Neural cell (in vitro differentiated cells): ENCODE measurements around the gene DYNC2H1. TPM values are rescaled to one million over a fixed set of nuclear protein-coding genes. Genes with fewer than 3 reads are reported as not detected.

Source experiments
- H2AFZ ChIP-seq: fragments of 200-600, 300-800 bp; sonication (generic), shearing (Covaris generic); 2 replicates; pipeline ENCODE4 v1.6.0; 2014; ENCODE audit warnings: low read depth, mild to moderate bottlenecking, antibody characterized with exemption, low read length, moderate library complexity
- H3F3A ChIP-seq: fragments of 200-600 bp; shearing (Covaris generic); 2 replicates; pipeline ENCODE4 v1.6.1; 2016; ENCODE audit warnings: mild to moderate bottlenecking, moderate library complexity, mixed read lengths, antibody characterized with exemption, low read length; ENCODE audit not compliant: insufficient read depth, poor library complexity, severe bottlenecking
- H3K27ac ChIP-seq: fragments of 200-600, 300-800 bp; sonication (generic), shearing (Covaris generic); 2 replicates; pipeline ENCODE4 v1.5.1; 2014; ENCODE audit warnings: mild to moderate bottlenecking, low read length, moderate library complexity
- H3K27me3 ChIP-seq: fragments of 300-800, 200-600 bp; sonication (generic), shearing (Covaris generic); 2 replicates; pipeline ENCODE4 v1.6.0; 2014; ENCODE audit warnings: mild to moderate bottlenecking, low read depth, low read length, moderate library complexity; ENCODE audit not compliant: insufficient read depth
- H3K36me3 ChIP-seq: fragments of 300-800, 200-600 bp; sonication (generic), shearing (Covaris generic); 2 replicates; pipeline ENCODE4 v1.5.1; 2014; ENCODE audit warnings: mild to moderate bottlenecking, antibody characterized with exemption, low read length, moderate library complexity; ENCODE audit not compliant: insufficient read depth
- H3K4me2 ChIP-seq: fragments of 300-800, 200-600 bp; sonication (generic), shearing (Covaris generic); 2 replicates; pipeline ENCODE4 v1.6.0; 2014; ENCODE audit warnings: mild to moderate bottlenecking, low read length
- H3K4me3 ChIP-seq: fragments of 300-800, 200-600 bp; sonication (generic), shearing (Covaris generic); 2 replicates; pipeline ENCODE4 v1.5.1; 2014; ENCODE audit warnings: mild to moderate bottlenecking, low read length, moderate library complexity
- H3K79me2 ChIP-seq: fragments of 200-600 bp; shearing (Covaris generic); replicated peaks from 2 replicates; pipeline ENCODE4 v1.6.0; 2014; ENCODE audit warnings: mild to moderate bottlenecking, low read length, moderate library complexity; ENCODE audit not compliant: insufficient read depth
- H3K9ac ChIP-seq: fragments of 300-800, 200-600 bp; sonication (generic), shearing (Covaris generic); 2 replicates; pipeline ENCODE4 v1.6.1; 2016; ENCODE audit warnings: mild to moderate bottlenecking, low read length, mixed read lengths
- H3K9me2 ChIP-seq: fragments of 200-600 bp; shearing (Covaris generic); 2 replicates; pipeline ENCODE4 v1.6.1; 2016; ENCODE audit warnings: mild to moderate bottlenecking, low read length, mixed read lengths; ENCODE audit not compliant: insufficient read depth
- H3K9me3 ChIP-seq: fragments of 200-600, 300-800 bp; sonication (generic), shearing (Covaris generic); 2 replicates; pipeline ENCODE4 v1.6.1; 2016; ENCODE audit warnings: mild to moderate bottlenecking, mixed run types, low read length, moderate library complexity, mixed read lengths
- H4K20me1 ChIP-seq: fragments of 200-600 bp; shearing (Covaris generic); 2 replicates; pipeline ENCODE4 v1.6.1; 2016; ENCODE audit warnings: mild to moderate bottlenecking, mixed run types; ENCODE audit not compliant: insufficient read depth
- CTCF ChIP-seq: fragments of 450-650 bp; IDR thresholded peaks from 2 replicates; pipeline ENCODE4 v1.5.1; 2014; ENCODE audit warnings: antibody characterized with exemption, mild to moderate bottlenecking, moderate library complexity; ENCODE audit not compliant: poor library complexity, severe bottlenecking
- EP300 ChIP-seq: fragments of 450-650 bp; conservative IDR thresholded peaks from 2 replicates; pipeline ENCODE4 v1.6.1; 2014; ENCODE audit warnings: antibody characterized with exemption, mild to moderate bottlenecking, moderate library complexity; ENCODE audit not compliant: poor library complexity, severe bottlenecking
- EZH2 ChIP-seq: fragments of 200-600, 300-800 bp; shearing (Covaris generic), sonication (generic); IDR thresholded peaks from 2 replicates; pipeline ENCODE4 v1.6.1; 2014; ENCODE audit warnings: antibody characterized with exemption, low read length, borderline replicate concordance, mild to moderate bottlenecking; ENCODE audit not compliant: insufficient read depth, poor library complexity, severe bottlenecking
- MXI1 ChIP-seq: fragments of 450-650 bp; conservative IDR thresholded peaks from 2 replicates; pipeline ENCODE4 v1.6.1; 2014; ENCODE audit warnings: antibody characterized with exemption, mild to moderate bottlenecking; ENCODE audit not compliant: poor library complexity, severe bottlenecking
- POLR2AphosphoS5 ChIP-seq: IDR thresholded peaks from 2 replicates; pipeline ENCODE4 v1.6.1; 2012
- RAD21 ChIP-seq: fragments of 450-650 bp; conservative IDR thresholded peaks from 2 replicates; pipeline ENCODE4 v1.6.1; 2014; ENCODE audit warnings: antibody characterized with exemption, mild to moderate bottlenecking, moderate library complexity
- REST ChIP-seq: IDR thresholded peaks from 2 replicates; pipeline ENCODE4 v1.6.1; 2012; ENCODE audit warnings: borderline replicate concordance
- SMC3 ChIP-seq: fragments of 450-650 bp; conservative IDR thresholded peaks from 2 replicates; pipeline ENCODE4 v1.6.1; 2014; ENCODE audit warnings: antibody characterized with exemption, mild to moderate bottlenecking, moderate library complexity; ENCODE audit not compliant: poor library complexity
- TAF1 ChIP-seq: IDR thresholded peaks from 2 replicates; pipeline ENCODE4 v1.6.1; 2012; ENCODE audit warnings: low read depth
- polyA plus RNA-seq: library from polyadenylated mRNA; depleted of rRNA; stranded (reverse); fragments of >200 nt; gene quantifications from 2 replicates; pipeline ENCODE4 v1.2.3, GENCODE V29; 2014

DYNC2H1 gene
- polyA plus RNA-seq, 1 donor from 2014 or later, result 14.1 TPM

DNA sequence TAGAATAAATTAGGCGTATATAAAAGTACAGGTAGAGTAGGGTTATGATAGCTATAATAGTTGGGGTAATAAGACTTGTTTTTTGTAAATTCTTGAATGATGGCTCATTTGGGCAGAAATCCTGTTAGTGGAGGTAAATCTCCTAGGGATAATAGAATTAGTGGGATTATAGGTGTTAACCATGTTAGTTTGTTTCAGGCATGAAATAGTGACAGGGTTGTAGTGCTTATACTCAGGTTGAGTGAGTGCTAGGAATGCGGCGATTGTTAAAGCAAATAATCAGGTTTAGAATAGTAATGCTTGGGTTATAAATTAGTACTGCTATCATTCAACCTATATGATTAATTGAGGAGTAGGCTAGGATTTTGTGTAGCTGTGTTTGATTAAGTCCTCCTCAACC, 297.1 kb downstream of the DYNC2H1 start:
- Histone ChIP-seq H2AFZ (no peak overlapping the region), H3K4me2 (no peak overlapping the region), H4K20me1 (no peaks in the 10 kb centered on the region), H3K4me3 (no peak overlapping the region), H3K9me3 (no peaks in the 10 kb centered on the region), H3K27me3 (no peaks in the 10 kb centered on the region), H3K79me2 (no peaks in the 10 kb centered on the region), H3K9ac (no peak overlapping the region), H3F3A (no peaks in the 10 kb centered on the region), H3K9me2 (no peaks in the 10 kb centered on the region), H3K27ac (no peak overlapping the region), H3K36me3 (no peaks in the 10 kb centered on the region)
- no peak for TF ChIP-seq TAF1
- TF ChIP-seq EP300, result no peak
- TF ChIP-seq MXI1, result no peak
- TF ChIP-seq SMC3, result no peak
- no peak for TF ChIP-seq REST
- TF ChIP-seq CTCF, result no peak
- TF ChIP-seq RAD21, result no peak
- no peak for TF ChIP-seq EZH2
- no peak for TF ChIP-seq POLR2AphosphoS5

DNA sequence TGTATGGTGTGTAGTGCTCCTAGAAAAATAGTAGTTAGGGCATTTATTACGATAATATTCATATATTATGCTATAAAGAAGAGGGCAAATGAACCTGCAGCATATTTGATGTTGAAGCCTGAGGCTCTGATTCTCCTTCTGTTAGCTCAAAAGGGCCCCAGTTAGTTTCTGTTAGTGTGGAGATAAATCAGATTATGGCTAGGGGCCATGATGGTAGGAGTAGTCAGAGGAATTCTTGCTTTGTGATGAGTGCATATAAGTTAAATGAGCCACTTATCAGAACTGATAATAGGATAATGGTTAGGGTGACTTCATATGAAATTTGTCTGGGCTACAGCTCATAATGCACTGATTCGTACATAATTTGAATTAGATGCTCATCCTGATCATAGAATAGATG, 298.4 kb downstream of the DYNC2H1 start:
- H3K27me3 ChIP-seq, result no peaks in the 10 kb centered on the region
- H3K9ac ChIP-seq, result no peak overlapping the region
- H3F3A ChIP-seq, result no peaks in the 10 kb centered on the region

More for the DNA sequence above, 298.4 kb downstream of the DYNC2H1 start:
- H3K79me2 ChIP-seq, result no peaks in the 10 kb centered on the region
- H3K9me2 ChIP-seq, result no peaks in the 10 kb centered on the region
- H3K4me2 ChIP-seq, result no peak overlapping the region
- TF ChIP-seq REST, result no peak
- no peak for TF ChIP-seq TAF1
- no peak for TF ChIP-seq SMC3
- no peak for TF ChIP-seq POLR2AphosphoS5
- TF ChIP-seq EZH2, result no peak
- no peak for TF ChIP-seq EP300
- TF ChIP-seq CTCF, result no peak
- no peaks in the 10 kb centered on the region for H4K20me1 ChIP-seq
- no peak overlapping the region for H2AFZ ChIP-seq
- no peak overlapping the region for H3K27ac ChIP-seq
- no peaks in the 10 kb centered on the region for H3K36me3 ChIP-seq
- H3K4me3 ChIP-seq, result no peak overlapping the region
- no peaks in the 10 kb centered on the region for H3K9me3 ChIP-seq
